Measurements from ENCODE around the gene SLC25A36.
"Not testable (repeated sequence)": the region's sequence is repeated elsewhere in the genome, so short reads cannot be mapped to it uniquely, and the experiment has no call there.

SLC25A36 gene

GRCh38 chr3:141000027-141000663 is 58.5 kb downstream of the SLC25A36 start:
- peak; percentile 87 for DNase-seq

GRCh38 chr3:141000686-141001085 is 59.0 kb downstream of the SLC25A36 start:
- no peak for DNase-seq

GRCh38 chr3:141006344-141006743 is 64.7 kb downstream of the SLC25A36 start:
- no peak for DNase-seq

- no peak for DNase-seq
Measured at GRCh38 chr3:141009496-141009895, 67.9 kb downstream of the SLC25A36 start.

- DNase-seq, result peak; percentile 94
Measured at GRCh38 chr3:141011232-141011996, 69.8 kb downstream of the SLC25A36 start.

GRCh38 chr3:141011997-141012262 is 70.3 kb downstream of the SLC25A36 start:
- DNase-seq, result no peak

- no peak for DNase-seq
Measured at GRCh38 chr3:141012571-141012970, 70.9 kb downstream of the SLC25A36 start.

- no peak for DNase-seq
Measured at GRCh38 chr3:141015481-141015880, 73.8 kb downstream of the SLC25A36 start.

- DNase-seq, result not testable (repeated sequence)
Measured at GRCh38 chr3:141017366-141018322, 76.0 kb downstream of the SLC25A36 start.

GRCh38 chr3:141019244-141019643 is 77.6 kb downstream of the SLC25A36 start:
- no peak for DNase-seq

- no peak for DNase-seq
Measured at GRCh38 chr3:141020143-141020830, 78.7 kb downstream of the SLC25A36 start.

GRCh38 chr3:141021261-141021660 is 79.6 kb downstream of the SLC25A36 start:
- no peak for DNase-seq
